Stimulated activated CD4-positive, alpha-beta T cell treated with anti-CD3 and anti-CD28 coated beads, TNF-alpha, amount 100 ng/mL, for 48 hours (primary cell): ENCODE results near the gene PHLDA3.

Experiments
- DNase-seq, 3 donors: peaks; one replicate each; pipeline ENCODE4 v3.0.0-alpha.2; 2020; ENCODE audit warnings: low read depth in 3 of 3

The PHLDA3 gene

DNA sequence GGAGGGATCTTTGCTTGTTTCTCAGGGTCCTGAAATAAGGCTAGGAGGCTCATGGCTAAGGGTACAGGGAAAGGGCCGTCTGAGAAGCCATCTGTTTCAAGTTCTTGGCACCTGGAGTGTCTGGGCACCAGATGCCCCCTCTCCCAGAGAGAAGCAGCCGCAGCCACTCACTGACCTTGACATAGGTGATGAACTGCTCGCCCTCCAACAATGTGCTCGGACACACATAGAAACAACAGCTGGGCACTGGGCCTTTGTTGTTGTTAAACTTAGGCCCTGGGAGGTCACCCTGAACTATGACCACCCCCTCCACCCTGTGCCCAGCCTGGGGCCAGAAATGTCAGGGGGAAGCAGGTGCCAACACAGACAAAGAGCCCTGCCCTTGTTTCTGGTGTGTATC is 38.2 kb downstream of the PHLDA3 start:
- no peak for DNase-seq

DNA sequence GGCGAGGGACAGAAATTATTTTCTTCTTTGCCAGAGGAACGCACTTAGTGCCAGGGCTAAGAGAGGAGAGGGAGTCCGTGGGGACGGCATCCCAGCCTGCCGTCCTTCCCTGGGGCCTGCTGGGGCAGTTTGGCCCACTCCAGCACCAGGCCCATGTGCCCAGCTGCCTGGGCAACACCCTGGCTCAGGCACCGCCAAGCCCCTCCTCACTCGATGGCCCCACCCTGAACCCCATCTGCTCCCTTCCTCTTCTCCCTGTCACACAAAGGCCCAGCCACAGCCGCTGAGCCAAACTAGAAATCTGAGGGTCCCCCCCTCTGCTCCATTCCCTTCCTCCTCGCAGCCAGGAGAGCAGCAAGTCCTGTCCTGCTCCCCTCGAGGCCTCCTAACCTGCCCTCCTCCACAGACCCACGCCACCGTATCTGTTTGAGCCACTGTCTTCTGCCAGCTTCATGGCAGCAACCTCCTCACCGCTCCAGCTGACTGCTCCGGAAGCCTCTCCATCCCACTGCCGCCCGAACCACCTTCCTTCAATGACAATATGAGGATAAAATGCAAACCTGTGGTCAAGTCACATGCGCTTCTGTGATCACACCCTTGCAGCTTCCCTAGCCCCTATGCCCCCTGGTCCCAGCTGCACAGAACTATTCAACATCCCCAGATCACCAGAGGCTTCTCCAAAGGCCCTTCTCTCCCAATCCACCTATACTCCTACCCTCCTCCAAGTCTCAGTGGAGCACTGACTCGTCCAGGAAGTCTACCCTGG is 39.1 kb downstream of the PHLDA3 start:
- no peak for DNase-seq

DNA sequence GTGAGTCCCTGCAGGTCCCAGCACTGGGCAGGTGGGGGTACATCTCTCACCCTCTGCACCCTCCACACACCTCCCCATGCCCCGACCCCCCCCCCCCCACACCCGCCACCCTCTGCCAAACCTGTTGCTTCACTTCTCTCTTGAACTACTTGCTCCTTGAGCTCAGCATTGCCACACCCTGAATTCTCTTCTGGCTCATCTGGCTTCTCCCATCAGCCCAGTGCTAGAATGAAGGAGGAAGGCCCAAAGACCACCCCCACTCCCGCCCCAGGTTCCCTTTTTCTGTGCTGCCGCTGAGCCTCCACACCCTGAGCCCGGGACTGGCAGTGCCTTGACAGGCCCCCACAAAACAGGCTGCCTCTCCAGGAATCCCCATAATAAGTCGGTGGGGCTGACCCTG is 41.0 kb downstream of the PHLDA3 start:
- no peak for DNase-seq

DNA sequence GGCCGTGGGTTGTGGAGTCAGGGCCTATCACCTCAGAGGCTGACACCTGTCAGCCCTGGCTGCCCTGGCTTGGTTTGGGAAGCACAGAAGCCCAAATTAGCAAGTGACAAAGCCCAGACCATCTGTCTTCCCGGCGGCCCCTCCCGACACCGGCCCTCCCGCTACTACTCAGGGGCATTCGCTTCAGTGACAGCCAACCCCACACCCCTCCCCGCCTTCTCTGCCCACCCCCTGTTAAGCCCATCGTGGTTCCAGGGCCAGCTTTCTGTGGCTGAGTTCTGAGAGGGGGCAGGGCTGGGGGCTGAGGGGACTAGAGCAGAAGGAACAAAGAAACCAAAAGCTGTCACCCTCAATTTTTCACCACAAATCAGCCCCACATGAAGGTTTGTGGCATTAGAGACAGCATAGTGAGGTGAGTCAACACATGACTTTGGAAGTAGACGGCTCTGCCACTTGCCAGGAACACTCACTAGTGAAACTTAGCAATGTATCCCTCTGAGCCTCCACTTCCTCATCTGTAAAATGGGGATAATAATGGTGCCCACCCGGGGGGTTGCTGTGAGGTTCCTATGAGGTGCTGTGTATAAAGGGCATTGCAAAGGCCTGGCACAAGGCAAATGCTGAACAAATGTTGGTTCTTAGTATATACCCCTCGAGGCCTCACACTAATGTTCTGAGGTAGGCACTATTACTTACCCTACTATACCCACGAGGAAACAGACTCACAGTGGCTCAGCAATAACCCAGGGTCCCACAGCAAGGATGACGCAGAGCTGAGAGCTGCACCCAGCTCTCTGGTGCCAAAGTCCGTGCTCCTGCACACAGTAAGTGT is 42.3 kb downstream of the PHLDA3 start:
- no peak for DNase-seq

DNA sequence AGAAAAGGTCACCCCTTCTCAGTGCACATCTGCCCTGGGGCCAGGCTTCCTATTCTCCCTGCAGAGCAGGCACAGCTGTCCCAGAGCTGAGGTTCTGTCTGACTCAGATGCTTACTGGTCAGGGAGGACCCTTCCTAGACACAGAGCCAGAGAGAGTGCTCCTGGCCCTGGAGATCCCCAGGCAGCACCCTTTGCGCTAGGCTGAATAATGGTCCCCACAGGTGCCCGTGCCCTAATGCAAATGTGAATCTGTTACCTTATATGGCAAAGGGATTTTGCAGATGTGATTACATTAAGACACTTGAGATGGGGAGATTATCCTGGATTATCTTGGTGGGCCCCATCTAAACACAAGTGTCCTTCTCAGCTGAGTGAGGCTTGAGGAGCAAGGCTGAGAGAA is 44.8 kb downstream of the PHLDA3 start:
- no peak for DNase-seq

DNA sequence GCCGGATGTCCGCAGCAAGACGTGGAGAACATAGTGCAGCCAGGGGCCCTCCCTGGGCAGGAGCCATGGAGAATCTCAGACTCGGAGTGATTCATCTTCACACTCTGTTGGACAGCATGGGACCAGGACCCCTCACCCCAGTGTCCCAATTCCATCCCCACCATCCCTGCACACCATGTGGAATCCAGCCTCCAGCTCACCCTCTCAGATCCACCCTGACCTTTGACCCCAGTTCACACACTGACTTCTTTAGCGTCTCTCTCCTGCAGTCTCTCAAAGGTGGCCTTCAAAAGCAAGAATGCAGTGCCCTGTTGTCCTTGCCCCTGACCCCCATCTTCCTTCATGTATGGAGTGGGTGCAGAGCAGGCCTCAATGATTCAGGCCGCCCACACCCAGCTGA is 45.3 kb downstream of the PHLDA3 start:
- DNase-seq, result no peak

DNA sequence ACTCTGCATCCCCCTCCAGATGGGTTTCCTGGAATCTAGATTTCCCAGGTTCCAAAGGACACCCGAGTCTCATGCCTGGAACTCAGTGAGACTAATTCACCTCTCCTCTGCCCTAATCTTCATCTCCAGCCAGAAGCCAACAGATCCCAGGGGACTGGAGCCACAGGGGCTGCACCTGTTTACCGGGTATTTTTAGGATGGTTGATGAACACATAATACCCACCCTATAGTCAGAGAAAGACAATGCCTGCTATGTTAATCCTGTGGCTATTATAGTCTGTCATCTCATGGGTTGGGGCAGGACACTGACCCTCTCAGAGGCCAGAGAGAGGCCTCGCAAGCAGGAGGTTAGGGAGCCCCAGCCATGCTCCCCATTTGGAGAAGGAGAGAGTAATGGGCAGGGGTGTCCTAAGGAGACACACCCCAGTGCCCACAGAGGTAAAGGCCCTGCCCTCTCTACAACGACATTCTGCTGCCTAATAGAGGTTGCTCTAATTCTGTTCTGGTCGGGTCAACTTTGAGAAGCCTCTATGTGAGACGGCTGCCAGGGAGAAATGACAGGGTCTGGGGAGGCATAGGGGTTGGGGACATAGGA is 46.5 kb downstream of the PHLDA3 start:
- no peak for DNase-seq

DNA sequence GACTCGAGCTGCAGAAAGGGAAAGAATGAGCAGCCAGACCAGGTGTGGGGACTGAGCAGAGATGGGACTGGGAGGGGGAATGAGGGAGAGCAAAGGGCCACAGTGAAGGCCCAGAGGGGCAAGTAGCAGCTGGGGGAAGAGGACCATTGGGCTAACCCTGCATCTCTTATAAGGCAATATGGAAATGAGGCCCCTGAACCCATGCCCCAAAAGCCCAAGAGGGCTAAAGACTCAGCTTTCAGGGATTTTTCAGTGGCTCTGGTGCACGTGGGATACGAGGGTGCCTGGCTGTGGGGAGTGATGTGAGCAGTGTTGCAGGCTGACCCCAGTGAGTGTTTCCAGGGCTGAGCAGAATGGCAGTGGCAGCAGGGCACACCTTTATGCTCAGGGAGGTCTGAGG is 47.0 kb downstream of the PHLDA3 start:
- no peak for DNase-seq

DNA sequence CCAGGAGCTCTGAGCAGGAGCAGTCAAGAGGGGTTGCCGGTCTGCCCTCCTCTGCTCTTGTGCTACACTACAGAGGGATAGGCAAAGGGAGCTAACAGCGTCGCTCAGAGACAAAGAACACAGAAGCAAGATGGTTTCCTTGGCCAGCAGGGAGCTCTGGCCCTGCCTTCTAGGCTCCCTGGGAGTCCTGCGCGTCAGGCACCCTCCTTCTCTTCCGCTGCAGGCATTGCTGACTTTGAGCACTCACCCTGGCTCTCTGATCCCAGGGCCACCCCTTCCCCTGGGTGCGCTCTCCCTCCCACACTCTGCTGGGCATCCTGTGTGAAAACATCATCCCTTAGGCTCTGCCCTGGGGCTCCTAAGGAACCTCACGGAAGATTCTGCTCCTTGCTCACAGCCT is 47.9 kb downstream of the PHLDA3 start:
- DNase-seq, result no peak

DNA sequence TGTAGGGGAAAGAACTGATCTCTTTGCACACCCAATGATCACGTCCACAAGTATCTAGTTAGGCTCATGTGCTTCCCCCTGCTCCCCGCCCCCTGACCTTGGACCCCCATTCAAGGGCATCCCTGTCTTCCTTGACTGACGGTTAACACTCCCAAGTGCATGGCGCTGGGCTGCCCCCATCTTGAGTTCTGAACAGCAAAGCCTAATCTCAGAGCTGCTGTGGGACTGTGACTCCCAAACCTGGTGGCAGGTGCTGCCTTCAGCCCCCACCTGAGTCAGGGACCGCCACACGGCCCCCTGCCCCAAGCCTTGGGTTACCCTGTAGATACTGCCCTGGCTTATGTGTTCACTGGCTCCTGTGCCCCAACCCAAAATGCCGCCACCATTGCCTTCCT is 48.4 kb downstream of the PHLDA3 start:
- DNase-seq, result no peak

DNA sequence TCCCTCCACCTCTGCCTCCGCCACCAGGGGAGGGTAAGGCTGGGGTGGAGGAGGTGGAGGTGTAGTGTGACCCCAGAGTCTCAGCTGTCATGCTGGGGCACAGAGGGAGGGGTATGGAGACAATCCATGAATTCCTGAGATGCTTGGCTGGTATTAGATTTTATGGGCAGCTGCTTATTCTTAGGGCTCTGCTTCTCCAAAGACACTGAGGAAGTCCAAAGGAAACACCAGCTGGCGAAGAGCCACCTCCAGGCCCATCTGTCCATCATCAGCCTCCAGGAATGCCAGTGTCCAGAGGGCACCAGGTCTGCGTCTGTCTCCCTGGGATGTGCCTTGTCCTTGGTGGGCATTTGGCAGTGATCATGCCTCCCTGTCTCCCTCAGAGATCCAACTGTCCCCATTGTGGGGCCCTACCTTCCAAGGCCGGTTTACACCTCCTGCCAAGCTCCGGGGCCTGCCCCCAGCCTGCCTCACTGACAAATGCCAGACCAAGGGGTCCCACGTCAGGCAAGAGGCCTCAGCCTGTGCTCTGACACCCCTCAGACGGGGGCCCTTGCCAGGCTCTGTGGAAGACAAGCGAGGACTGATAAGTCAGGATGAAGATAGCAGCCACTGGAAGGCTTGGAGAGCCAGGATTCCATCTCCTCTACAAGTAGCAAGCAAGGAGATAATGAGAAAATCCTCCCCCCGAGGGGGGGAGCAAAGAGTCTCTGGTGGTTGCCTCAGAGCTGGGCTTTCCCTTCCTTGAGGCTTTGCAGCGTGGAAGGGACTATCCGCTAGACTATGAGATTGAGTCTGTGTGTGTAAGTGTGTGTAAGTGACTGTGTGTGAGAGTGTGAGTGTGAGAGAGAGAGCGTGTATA is 49.0 kb downstream of the PHLDA3 start:
- DNase-seq, result no peak

DNA sequence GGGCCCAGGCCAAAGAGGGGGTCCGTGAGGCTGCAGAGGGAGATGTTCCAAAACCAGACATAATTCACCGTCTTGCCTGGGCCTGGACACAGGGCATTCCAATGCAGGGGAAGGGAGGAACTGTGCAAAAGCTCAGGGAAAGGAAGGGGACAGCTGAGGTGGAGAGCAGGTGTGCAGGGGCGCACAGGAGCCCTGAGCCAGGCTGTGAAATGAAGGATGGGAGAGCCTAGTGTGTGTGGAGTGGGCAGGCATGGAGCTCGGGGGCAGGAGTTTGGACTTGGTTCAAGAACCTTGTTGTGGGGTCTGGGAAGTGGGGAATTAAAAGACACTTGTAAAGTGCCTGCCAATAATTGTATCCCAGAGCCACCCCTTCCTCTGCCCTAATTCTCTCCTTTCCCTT is 49.7 kb downstream of the PHLDA3 start:
- DNase-seq, result no peak

DNA sequence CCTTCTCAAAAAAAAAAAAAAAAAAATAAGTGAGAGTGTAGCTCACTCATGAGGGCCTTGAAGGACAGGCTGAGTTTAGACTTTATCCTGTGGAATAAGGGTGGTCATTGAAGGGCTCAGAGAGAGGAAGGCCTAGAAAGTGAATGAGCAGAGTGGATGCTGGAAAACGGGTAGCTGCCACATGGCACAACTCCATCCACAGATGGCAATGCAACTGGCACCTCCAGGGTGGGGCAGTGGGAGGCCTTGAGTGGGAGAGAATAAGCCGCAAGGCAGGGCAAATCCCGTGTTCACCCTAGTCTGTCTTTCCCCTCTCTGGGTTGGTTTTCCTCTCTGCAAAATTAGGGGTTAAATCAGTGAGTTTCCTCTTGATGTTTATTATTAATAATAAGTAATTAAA is 50.5 kb downstream of the PHLDA3 start:
- DNase-seq, result no peak
